ENCODE results near the gene ARMH4. TPM values are rescaled to one million over a fixed set of nuclear protein-coding genes. Genes with fewer than 3 reads are reported as not detected.
A peak's percentile ranks its signal among the peaks of the same experiment; 100 is the strongest.

Gene ARMH4
- polyA plus RNA-seq, 12 donors: 4.3 to 16.7 (median 10.3) TPM; not detected in 1

DNA sequence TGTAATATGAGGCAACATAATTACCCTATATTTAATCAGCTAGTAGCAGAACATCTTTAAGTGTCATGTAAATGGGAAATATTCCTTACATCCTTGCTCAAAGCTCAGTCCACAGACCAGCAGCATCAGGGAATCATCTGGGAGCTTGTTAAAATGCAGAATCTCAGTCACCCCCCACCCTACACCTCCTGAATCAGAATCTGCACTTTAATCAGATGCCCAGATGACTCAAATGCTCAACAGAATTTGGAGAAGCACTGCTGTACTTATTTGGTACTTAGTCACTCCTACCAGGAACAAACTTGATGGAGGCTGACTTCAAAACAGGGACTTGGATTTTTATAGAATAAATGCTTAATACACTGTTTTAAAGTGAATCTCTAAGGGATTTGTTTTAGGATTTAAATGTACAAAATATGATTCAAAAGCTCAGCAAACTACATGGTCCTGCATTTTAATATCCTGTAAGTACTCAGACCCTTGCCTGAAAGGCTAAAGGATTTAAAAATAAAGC lies 96.5 kb downstream of the ARMH4 start:
- DNase-seq: no peak

DNA sequence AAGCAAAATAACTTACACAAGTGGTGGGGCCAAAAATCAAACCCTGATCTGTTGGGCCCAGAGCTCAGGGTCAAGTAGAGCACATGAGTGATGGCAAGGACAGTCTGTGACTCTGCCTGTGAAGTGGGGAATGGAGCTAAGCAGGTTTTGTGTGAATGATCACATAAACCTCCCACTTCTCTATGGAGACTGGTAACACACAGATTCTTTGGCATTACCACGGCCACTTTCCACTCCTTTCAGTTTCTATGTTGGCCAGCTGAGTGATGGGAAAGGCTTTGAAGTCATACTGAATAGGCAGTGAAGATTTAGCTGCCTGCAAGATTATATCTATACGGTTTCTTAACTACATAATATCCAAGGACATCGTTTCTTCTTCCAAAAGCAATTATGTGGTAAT lies 97.9 kb downstream of the ARMH4 start:
- DNase-seq: peak; percentile 3

- no peak for DNase-seq
Measured at GRCh38 chr14:58048219-58048618, 103.8 kb downstream of the ARMH4 start.

DNA sequence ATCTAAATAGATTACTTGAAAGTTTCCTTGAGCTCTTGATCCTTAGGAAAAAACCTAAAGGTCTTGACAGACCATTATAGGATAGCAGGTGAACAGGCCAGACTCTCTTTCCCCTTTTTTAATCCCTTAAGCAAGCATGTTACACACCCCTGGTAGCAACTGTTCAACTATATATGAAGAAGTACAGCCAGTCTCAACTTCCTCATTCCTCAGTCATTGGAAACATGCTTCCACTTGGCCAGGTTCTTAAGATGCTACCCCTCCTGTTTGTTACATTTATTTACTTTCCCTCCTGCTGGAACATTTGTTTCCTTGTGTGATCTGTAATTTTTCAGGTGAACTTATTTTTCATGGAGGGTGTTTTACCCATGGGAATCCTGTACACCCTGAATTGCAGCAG lies 124.1 kb downstream of the ARMH4 start:
- no peak for DNase-seq

- DNase-seq: no peak
Measured at GRCh38 chr14:58026967-58027366, 125.0 kb downstream of the ARMH4 start.

- no peak for DNase-seq
Measured at GRCh38 chr14:58026219-58026618, 125.8 kb downstream of the ARMH4 start.

DNA sequence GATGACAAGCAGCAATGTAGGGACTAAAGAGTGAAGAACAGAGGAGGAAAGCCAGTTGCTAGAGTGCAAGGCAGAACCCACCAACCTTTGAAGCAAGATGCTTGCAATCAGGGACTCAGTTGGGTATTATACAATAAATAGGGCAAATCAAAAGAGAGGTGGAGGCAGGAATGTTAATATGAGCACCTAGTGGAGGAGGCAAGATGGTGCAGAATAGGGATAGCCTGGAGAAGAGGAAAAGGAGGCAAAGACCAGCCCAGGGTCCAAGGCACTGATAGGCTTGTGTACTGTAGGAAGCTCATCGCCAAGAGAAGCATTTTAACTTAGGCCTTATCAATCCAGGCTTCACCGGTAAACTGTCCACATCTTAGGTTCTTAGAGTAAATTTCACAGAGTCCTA lies 137.2 kb downstream of the ARMH4 start:
- DNase-seq: no peak

DNA sequence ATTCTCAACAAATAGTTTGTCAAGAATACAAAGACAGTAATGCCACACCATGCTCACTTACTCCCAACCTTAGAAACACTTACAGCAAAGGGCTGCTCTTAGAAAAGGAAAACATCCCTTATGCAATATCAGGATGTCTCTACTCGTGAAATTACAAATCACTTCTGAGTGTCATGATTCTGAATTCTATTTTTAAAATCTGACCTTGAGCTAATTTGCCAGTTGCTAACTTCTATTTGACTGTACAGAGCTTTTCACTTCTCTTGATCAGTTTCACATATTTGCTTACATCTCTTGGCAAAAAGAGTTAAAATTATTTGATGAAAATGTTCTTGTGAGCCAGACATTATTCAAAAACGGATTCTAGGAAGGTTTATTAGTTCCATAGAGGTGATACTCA lies 149.4 kb downstream of the ARMH4 start:
- no peak for DNase-seq

GRCh38 chr14:57999979-58000378 lies 152.0 kb downstream of the ARMH4 start:
- no peak for DNase-seq

- DNase-seq: no peak
Measured at GRCh38 chr14:57999471-57999870, 152.5 kb downstream of the ARMH4 start.

GRCh38 chr14:57998766-57999165 lies 153.2 kb downstream of the ARMH4 start:
- no peak for DNase-seq

- no peak for DNase-seq
Measured at GRCh38 chr14:57991353-57991752, 160.7 kb downstream of the ARMH4 start.

DNA sequence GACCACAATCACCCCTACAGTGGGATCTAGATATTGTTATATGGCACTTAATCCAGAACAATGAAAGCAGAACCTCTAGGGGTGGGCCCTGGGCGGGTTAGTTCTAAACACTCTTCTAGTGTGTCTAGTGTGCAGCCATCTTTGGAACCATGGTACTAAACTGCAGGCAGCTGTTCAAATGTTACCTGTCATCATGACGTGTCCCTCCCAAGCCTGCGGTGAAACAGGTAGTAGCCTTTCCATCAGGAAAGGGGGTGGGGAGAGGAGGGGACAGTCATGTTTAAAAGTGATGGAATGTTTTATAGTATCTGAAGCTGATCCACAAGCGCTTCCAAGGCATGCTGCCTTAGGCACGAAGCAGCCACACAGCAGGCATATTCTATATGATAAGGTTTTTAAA lies 163.6 kb downstream of the ARMH4 start:
- no peak for DNase-seq

- no peak for DNase-seq
Measured at GRCh38 chr14:57987596-57988300, 164.3 kb downstream of the ARMH4 start.

DNA sequence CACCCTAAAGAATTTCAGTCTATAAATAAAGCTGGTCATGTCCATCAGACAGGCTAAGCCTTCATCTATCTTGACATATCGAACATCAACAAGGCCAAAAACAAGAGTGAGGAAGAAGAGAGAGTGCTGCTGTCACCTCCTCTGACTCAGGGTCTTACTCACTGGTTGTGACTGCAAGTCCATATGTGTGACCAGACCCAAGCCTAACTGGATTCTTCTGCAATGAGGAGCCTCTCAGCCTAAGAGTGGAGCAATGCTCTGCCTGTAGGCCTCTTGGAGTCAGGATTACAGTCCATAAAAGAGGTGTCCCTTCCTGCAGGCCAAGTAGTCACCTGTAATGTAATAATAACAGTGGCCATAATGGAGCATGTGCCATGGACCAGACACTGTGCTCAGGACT lies 165.0 kb downstream of the ARMH4 start:
- DNase-seq: no peak

DNA sequence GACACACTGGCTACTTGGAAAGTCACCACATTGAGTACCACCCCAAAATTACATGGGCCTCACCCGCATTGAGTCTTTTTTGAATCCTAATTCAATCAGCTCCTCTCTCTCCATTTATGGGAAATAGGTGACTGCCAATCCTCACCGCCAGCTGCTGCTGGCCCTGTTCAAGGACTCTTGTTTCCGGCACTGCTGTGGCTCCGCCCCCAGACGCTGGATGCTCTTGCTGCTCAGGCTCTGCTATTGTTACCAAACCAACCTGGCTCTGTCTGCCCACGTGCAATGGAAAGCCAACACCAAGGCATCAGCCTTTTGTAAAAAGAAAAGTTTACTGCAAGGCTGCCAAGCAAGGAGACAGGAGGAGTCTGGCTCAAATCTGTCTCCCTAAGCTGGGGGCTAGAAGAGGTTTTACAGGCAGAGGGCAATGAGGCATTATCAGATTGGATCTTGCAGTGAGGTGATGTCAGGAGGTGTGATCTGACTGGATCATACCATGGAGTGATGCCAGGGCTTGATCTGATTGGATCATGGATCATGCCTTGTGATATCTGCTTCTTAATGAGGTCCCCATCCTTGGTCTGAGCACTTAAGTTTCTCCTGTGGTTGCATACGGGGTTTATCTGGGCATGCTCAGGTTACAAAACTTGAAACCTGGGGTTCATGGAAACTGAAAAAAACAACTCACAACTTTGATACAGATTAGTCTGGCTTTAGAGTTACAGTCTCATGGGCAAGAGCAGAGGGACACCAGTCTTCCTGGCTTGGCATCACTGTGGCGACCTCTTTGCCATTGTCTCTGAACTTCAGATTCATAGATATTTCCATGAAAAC lies 169.0 kb downstream of the ARMH4 start:
- no peak for DNase-seq

- DNase-seq: no peak
Measured at GRCh38 chr14:57981817-57982560, 170.0 kb downstream of the ARMH4 start.

DNA sequence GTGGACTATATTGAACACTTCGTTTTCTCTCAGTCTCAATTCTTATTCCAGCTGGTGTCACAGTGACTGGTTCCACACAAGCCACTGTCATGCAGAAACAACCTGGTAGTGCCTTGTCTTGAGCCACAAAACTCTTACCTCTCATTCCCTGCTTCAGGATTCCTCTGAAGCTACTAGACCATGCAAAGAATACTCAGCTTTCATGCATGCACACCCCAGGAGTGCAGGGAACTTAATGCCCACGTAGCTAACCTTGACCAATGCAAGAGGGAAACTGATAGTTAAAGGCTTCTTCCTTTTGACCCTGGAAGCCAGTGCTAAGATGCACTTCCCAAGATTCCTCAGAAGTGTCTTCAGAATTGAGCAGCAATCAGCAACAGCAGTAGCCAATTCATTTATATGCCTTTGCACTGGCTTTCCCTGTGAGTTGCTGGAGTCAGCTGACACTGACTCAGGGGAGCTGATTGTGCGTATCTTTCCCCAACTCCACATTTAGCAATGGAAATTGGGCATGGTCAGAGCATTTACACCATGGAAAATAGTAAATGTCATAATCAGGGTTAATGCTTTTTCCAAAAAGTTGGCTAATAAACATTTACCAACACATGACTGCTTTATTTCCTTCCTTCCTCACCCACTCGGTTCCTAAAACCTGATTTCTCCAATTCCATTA lies 172.5 kb downstream of the ARMH4 start:
- no peak for DNase-seq

DNA sequence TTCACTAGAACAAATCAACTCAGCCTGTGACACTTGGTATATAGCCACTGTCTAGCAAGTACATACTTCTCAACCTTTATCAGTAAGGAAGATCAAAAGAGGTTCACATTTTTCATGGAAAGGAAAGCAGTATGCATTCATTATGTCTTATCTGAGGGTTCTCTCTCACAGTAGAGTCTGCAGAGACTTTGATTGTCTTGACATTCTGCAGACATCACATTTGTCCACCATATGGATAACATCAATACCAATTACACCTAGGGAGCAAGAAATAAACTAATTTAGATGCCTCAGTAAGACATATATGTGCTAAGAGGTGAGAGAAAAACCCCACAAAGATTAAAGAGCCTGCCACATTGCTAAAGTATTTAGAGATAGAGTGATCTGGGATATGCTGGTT lies 175.3 kb downstream of the ARMH4 start:
- DNase-seq: no peak

- no peak for DNase-seq
Measured at GRCh38 chr14:57974896-57975295, 177.1 kb downstream of the ARMH4 start.

GRCh38 chr14:57970594-57970993 lies 181.4 kb downstream of the ARMH4 start:
- DNase-seq: no peak

GRCh38 chr14:57970175-57970574 lies 181.8 kb downstream of the ARMH4 start:
- no peak for DNase-seq

All from muscle of arm (tissue), 12 donors.